Measurements from ENCODE around the gene PCDH15.

PCDH15 gene

DNA sequence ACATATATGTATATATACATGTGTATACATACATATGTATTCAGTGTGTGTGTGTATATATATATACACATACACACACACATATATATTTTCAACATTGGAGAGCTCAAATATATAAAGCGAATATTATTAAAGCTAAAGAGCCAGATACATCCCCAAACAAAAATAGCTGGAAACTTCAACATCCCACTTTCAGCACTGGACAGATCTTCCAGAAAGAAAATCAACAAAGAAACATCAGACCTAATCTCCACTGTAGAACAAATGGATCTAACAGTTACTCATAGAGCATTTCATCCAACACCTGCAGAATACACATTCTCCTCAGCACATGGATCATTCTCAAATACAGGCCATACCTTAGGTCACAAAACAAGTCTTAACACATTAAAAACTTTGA, 799.0 kb downstream of the PCDH15 start:
- no peak overlapping the region for H3K9ac ChIP-seq (ENCODE audit: low read depth, low read length)
- no peaks in the 10 kb centered on the region for H3K9me3 ChIP-seq (ENCODE audit: control insufficient read depth, insufficient read depth, low read length)
- H3K27ac ChIP-seq (ENCODE audit: low read depth, low read length) = no peak overlapping the region
- H3K4me1 ChIP-seq (ENCODE audit: control insufficient read depth, insufficient read depth, low read length) = no peaks in the 10 kb centered on the region
- H3K4me3 ChIP-seq (ENCODE audit: low read depth, low read length) = no peak overlapping the region
- H3K27me3 ChIP-seq (ENCODE audit: control insufficient read depth, insufficient read depth, low read length) = no peaks in the 10 kb centered on the region
- no peaks in the 10 kb centered on the region for H3K36me3 ChIP-seq (ENCODE audit: control insufficient read depth, insufficient read depth, low read length)

DNA sequence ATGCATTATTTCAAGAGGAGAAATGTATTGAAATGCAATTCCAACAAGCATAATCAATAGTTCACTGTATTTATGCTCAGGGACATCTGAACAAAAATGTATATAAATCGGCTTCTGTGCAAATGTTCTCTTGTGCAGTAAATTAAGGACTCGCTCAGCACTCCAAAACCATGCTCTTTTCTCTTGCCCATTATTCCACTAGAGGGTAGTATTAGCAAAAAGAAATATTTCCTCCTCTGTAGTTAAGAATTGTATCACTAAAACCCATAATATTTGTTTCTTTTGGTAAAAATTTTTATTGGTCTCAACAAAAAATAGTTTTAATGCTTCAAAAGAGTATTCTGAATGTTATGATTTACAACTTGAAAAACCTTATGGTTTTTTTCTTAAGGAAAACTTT, 803.1 kb downstream of the PCDH15 start:
- no peak overlapping the region for H3K4me3 ChIP-seq (ENCODE audit: low read depth, low read length)
- no peaks in the 10 kb centered on the region for H3K9me3 ChIP-seq (ENCODE audit: control insufficient read depth, insufficient read depth, low read length)
- no peak overlapping the region for H3K9ac ChIP-seq (ENCODE audit: low read depth, low read length)
- no peak overlapping the region for H3K27ac ChIP-seq (ENCODE audit: low read depth, low read length)
- no peaks in the 10 kb centered on the region for H3K36me3 ChIP-seq (ENCODE audit: control insufficient read depth, insufficient read depth, low read length)
- H3K27me3 ChIP-seq (ENCODE audit: control insufficient read depth, insufficient read depth, low read length) = no peaks in the 10 kb centered on the region
- H3K4me1 ChIP-seq (ENCODE audit: control insufficient read depth, insufficient read depth, low read length) = no peaks in the 10 kb centered on the region

DNA sequence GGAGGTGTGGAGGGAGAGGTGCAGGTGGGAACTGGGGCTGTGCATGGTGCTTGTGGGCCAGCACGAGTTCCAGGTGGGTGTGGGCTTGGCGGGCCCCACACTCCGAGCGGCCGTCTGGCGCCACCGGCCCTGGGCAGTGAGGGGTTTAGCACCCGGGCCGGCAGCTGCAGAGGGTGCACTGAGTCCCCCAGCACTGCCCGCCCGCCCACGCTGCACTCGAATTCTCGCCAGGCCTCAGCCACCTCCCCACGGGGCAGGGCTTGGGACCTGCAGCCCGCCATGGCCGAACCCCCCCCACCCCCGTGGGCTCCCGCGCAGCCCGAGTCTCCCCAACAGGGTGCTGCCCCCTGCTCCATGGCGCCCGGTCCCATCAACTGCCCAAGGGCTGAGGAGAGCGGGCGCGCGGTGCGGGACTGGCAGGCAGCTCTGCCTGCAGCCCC, 810.2 kb downstream of the PCDH15 start:
- Histone ChIP-seq H3K9me3 (ENCODE audit: control insufficient read depth, insufficient read depth, low read length) (no peaks in the 10 kb centered on the region; the same call in 1 of the 2 replicates), H3K4me1 (ENCODE audit: control insufficient read depth, insufficient read depth, low read length) (no peaks in the 10 kb centered on the region), H3K4me3 (ENCODE audit: low read depth, low read length) (no peak overlapping the region), H3K27me3 (ENCODE audit: control insufficient read depth, insufficient read depth, low read length) (no peaks in the 10 kb centered on the region), H3K9ac (ENCODE audit: low read depth, low read length) (no peak overlapping the region), H3K27ac (ENCODE audit: low read depth, low read length) (no peak overlapping the region), H3K36me3 (ENCODE audit: control insufficient read depth, insufficient read depth, low read length) (no peaks in the 10 kb centered on the region)

DNA sequence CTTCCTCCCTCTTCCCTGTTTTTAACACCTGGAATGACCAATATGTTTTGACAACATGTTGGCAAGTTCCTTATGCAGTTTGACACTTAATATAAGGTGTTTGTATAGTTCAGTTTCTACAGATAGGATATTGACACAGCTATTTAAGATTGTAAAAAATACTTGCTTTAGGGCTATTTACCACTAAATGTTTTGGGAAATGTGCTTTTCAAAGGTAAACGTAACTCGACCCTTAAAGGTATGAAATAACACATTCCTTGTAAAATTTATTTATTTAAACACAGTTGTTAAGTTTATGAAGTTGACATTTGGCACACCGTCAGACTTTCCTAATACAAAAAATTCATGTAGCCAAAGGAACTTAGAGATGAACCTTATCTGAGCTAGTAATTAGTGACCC, 817.6 kb downstream of the PCDH15 start:
- no peaks in the 10 kb centered on the region for H3K9me3 ChIP-seq (ENCODE audit: control insufficient read depth, insufficient read depth, low read length)
- no peak overlapping the region for H3K27ac ChIP-seq (ENCODE audit: low read depth, low read length)
- no peaks in the 10 kb centered on the region for H3K4me1 ChIP-seq (ENCODE audit: control insufficient read depth, insufficient read depth, low read length)
- H3K27me3 ChIP-seq (ENCODE audit: control insufficient read depth, insufficient read depth, low read length) = no peaks in the 10 kb centered on the region
- H3K36me3 ChIP-seq (ENCODE audit: control insufficient read depth, insufficient read depth, low read length) = no peaks in the 10 kb centered on the region
- no peak overlapping the region for H3K9ac ChIP-seq (ENCODE audit: low read depth, low read length)
- H3K4me3 ChIP-seq (ENCODE audit: low read depth, low read length) = no peak overlapping the region

DNA sequence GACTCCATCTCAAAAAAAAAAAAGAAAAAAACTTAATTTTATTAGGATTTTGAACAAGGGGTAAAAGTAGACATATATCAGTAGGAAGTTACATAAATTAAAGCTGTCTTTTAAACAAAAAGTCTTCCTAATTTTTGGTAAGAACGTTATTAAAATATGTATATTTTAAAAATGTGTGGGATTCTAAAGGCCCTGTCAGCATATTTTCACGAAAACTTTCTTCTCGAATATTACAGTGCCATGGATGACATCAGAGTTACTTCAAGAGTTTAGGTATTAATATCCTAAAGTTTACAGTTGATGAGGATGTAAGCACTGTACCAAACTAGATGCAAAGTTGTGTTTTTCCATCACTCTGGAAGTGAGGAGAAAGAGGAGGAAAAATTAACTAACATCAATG, 820.8 kb downstream of the PCDH15 start:
- Histone ChIP-seq H3K36me3 (ENCODE audit: control insufficient read depth, insufficient read depth, low read length) (no peaks in the 10 kb centered on the region), H3K4me3 (ENCODE audit: low read depth, low read length) (no peak overlapping the region), H3K9ac (ENCODE audit: low read depth, low read length) (no peak overlapping the region), H3K27ac (ENCODE audit: low read depth, low read length) (no peak overlapping the region), H3K9me3 (ENCODE audit: control insufficient read depth, insufficient read depth, low read length) (no peaks in the 10 kb centered on the region), H3K27me3 (ENCODE audit: control insufficient read depth, insufficient read depth, low read length) (no peaks in the 10 kb centered on the region), H3K4me1 (ENCODE audit: control insufficient read depth, insufficient read depth, low read length) (no peaks in the 10 kb centered on the region)

DNA sequence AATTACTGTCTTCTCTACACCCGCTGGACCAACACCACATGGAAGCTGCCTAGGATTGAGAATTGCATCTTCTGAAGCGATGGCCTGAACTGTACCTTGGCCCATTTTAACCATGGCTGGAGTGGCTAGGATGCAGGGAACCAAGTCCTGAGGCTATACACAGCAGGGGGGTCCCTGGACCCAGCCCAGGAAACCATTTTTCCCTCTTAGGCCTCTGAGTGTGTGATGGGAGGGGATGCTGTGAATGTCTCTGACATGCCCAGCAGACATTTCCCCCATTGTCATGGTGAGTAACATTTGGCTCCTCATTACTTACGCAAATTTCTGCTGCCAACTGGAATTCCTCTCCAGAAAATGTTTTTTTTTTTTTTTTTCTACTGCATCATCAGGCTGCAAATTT, 822.7 kb downstream of the PCDH15 start:
- no peaks in the 10 kb centered on the region for H3K36me3 ChIP-seq (ENCODE audit: control insufficient read depth, insufficient read depth, low read length)
- H3K4me3 ChIP-seq (ENCODE audit: low read depth, low read length) = no peak overlapping the region
- no peak overlapping the region for H3K27ac ChIP-seq (ENCODE audit: low read depth, low read length)
- no peaks in the 10 kb centered on the region for H3K27me3 ChIP-seq (ENCODE audit: control insufficient read depth, insufficient read depth, low read length)
- H3K9ac ChIP-seq (ENCODE audit: low read depth, low read length) = no peak overlapping the region
- H3K4me1 ChIP-seq (ENCODE audit: control insufficient read depth, insufficient read depth, low read length) = no peaks in the 10 kb centered on the region
- no peaks in the 10 kb centered on the region for H3K9me3 ChIP-seq (ENCODE audit: control insufficient read depth, insufficient read depth, low read length)

DNA sequence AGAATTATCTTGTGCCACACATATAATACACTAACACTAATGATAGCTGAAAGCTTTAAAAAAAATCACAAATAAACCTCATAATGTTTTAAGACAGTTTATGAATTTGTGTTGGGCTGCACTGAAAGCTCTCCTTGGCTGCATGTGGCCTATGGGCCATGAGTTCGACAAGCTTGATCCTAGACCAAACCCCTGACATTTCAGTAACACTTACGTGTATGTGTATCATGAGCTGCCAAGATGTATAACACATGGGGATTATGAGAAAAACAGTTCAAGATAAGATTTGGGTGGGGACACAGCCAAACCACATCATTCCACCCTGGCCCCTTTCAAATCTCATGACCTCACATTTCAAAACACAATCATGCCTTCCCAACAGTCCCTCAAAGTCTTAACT, 823.8 kb downstream of the PCDH15 start:
- Histone ChIP-seq H3K27me3 (ENCODE audit: control insufficient read depth, insufficient read depth, low read length) (no peaks in the 10 kb centered on the region), H3K9me3 (ENCODE audit: control insufficient read depth, insufficient read depth, low read length) (no peaks in the 10 kb centered on the region), H3K9ac (ENCODE audit: low read depth, low read length) (no peak overlapping the region), H3K4me1 (ENCODE audit: control insufficient read depth, insufficient read depth, low read length) (no peaks in the 10 kb centered on the region), H3K27ac (ENCODE audit: low read depth, low read length) (no peak overlapping the region), H3K4me3 (ENCODE audit: low read depth, low read length) (no peak overlapping the region), H3K36me3 (ENCODE audit: control insufficient read depth, insufficient read depth, low read length) (no peaks in the 10 kb centered on the region)

DNA sequence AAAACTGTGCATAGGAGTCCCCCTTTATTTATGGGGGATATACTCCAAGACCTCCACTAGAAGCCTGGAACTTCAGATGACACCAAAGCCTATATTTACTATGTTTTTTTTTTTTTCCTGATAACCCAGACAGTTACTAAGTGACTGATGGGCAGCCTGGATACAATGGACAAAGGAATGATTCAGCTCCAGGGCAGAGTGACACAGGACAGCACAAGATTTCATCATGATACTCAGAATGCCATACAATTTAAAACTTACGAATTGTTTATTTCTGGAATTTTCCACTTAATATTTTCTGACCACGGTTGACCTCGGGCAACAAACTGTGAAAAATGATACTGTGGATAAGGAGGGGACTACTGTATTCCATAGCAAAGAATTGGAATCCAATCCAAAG, 843.6 kb downstream of the PCDH15 start:
- Histone ChIP-seq H3K4me3 (ENCODE audit: low read depth, low read length) (no peak overlapping the region), H3K27me3 (ENCODE audit: control insufficient read depth, insufficient read depth, low read length) (no peaks in the 10 kb centered on the region), H3K36me3 (ENCODE audit: control insufficient read depth, insufficient read depth, low read length) (no peaks in the 10 kb centered on the region), H3K27ac (ENCODE audit: low read depth, low read length) (no peak overlapping the region), H3K9me3 (ENCODE audit: control insufficient read depth, insufficient read depth, low read length) (peaks cover 6% of the 10 kb centered on the region), H3K4me1 (ENCODE audit: control insufficient read depth, insufficient read depth, low read length) (no peaks in the 10 kb centered on the region), H3K9ac (ENCODE audit: low read depth, low read length) (no peak overlapping the region)

DNA sequence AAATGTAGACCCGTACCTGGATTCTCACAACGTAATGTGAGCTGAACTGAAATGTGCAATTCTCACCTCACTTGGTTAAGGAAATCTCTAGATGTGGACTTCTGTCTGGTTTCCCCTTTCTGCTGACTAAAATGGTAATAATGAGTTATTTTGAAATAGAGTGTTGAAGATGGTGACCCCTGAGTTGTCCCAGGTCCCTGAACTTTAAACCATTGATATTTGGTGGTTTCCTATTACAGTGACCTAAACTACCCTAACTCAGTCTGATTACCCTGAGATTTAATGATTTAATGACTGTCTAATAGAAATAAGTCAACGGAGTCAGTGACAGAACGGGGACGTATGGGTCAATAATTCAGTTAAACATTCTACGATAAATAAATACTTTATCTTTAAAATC, 845.9 kb downstream of the PCDH15 start:
- H3K9ac ChIP-seq (ENCODE audit: low read depth, low read length) = no peak overlapping the region
- peaks cover 17% of the 10 kb centered on the region for H3K9me3 ChIP-seq (ENCODE audit: control insufficient read depth, insufficient read depth, low read length)

DNA sequence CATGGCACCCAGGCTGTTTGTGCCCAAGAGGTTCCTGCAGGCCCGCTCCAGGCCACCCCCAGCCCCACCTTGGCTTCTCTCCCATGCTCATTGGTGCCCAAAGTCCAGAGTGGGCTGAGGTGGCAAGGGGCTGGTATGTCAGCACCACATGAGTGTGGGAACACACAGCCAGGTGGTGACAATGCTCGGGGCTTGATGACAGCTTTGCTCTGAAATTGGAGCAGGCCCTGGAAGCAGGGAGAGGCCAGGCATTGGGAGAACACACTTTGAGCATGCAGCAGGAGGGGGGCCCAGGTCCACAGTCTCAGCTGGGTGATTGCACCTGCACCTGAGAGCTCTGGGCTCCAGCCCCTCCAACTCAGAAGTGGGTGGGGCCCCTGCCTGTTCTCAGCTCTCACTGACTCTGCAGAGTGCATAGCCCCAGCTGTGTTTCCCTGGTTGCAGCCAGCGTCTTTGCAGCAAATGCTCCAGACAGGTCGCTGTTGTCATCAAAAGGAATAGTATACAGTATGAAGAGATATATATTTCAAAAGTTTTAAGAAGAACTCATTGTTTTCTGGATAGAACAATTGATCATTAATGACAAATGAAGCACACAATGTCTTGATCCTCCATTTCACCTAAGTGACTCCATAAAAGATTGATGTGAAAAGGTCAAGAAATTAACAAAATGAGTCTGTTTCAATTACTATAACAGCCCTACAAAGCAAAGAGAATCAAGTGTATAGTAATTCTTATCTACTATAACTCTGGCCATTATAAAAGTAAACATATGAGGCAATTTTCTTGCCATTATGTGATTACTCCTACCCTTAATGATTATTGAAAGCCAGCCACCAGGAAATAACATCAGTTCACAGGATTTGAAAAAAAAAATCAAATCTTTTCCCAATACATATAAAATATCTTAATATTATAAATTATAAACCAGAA, 848.1 kb downstream of the PCDH15 start:
- H3K4me3 ChIP-seq (ENCODE audit: low read depth, low read length) = no peak overlapping the region

More for the DNA sequence above, 845.9 kb downstream of the PCDH15 start:
- Histone ChIP-seq H3K27me3 (ENCODE audit: control insufficient read depth, insufficient read depth, low read length) (no peaks in the 10 kb centered on the region), H3K4me1 (ENCODE audit: control insufficient read depth, insufficient read depth, low read length) (no peaks in the 10 kb centered on the region), H3K36me3 (ENCODE audit: control insufficient read depth, insufficient read depth, low read length) (no peaks in the 10 kb centered on the region), H3K4me3 (ENCODE audit: low read depth, low read length) (no peak overlapping the region), H3K27ac (ENCODE audit: low read depth, low read length) (no peak overlapping the region)

DNA sequence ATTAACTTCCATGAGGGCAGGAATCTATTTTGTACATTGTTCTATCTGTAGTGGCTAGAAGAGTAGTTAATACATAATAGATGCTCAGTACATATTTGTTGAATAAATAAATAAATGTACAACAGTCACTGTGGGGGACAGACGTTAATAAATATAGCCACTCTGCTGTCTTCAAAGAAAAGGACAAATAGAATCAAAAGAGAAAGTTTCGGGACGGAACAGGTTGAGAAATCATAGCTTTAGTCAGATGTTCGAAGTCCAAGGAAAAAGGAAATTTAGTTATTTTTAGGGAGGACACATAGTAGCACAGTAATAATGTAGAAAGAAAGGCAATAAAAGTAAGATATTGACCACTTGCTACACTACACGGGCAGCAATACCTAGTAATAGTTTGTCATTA, 861.4 kb downstream of the PCDH15 start:
- Histone ChIP-seq H3K9me3 (ENCODE audit: control insufficient read depth, insufficient read depth, low read length) (no peaks in the 10 kb centered on the region), H3K36me3 (ENCODE audit: control insufficient read depth, insufficient read depth, low read length) (no peaks in the 10 kb centered on the region), H3K9ac (ENCODE audit: low read depth, low read length) (no peak overlapping the region), H3K27me3 (ENCODE audit: control insufficient read depth, insufficient read depth, low read length) (no peaks in the 10 kb centered on the region), H3K27ac (ENCODE audit: low read depth, low read length) (no peak overlapping the region), H3K4me3 (ENCODE audit: low read depth, low read length) (no peak overlapping the region), H3K4me1 (ENCODE audit: control insufficient read depth, insufficient read depth, low read length) (no peaks in the 10 kb centered on the region)

More for the DNA sequence above, 848.1 kb downstream of the PCDH15 start:
- Histone ChIP-seq H3K36me3 (ENCODE audit: control insufficient read depth, insufficient read depth, low read length) (no peaks in the 10 kb centered on the region), H3K27ac (ENCODE audit: low read depth, low read length) (no peak overlapping the region), H3K27me3 (ENCODE audit: control insufficient read depth, insufficient read depth, low read length) (no peaks in the 10 kb centered on the region), H3K9ac (ENCODE audit: low read depth, low read length) (no peak overlapping the region), H3K4me1 (ENCODE audit: control insufficient read depth, insufficient read depth, low read length) (no peaks in the 10 kb centered on the region), H3K9me3 (ENCODE audit: control insufficient read depth, insufficient read depth, low read length) (peaks cover 17% of the 10 kb centered on the region)
